HTR-8/SVneo (cell line): ENCODE results near the gene NXN.
"Not testable (repeated sequence)": the region's sequence is repeated elsewhere in the genome, so short reads cannot be mapped to it uniquely, and the experiment has no call there.

ENCODE experiments used
- DNase-seq: peaks from one replicate; pipeline ENCODE4 v3.0.0; 2011; ENCODE audit warnings: low spot score, mixed read lengths; ENCODE audit not compliant: insufficient read length
- FAIRE-seq: peaks from 2 replicates; lab custom pipeline; 2011; peaks lifted over from hg19 to GRCh38; lab: Jason Lieb, UNC

Gene NXN

DNA sequence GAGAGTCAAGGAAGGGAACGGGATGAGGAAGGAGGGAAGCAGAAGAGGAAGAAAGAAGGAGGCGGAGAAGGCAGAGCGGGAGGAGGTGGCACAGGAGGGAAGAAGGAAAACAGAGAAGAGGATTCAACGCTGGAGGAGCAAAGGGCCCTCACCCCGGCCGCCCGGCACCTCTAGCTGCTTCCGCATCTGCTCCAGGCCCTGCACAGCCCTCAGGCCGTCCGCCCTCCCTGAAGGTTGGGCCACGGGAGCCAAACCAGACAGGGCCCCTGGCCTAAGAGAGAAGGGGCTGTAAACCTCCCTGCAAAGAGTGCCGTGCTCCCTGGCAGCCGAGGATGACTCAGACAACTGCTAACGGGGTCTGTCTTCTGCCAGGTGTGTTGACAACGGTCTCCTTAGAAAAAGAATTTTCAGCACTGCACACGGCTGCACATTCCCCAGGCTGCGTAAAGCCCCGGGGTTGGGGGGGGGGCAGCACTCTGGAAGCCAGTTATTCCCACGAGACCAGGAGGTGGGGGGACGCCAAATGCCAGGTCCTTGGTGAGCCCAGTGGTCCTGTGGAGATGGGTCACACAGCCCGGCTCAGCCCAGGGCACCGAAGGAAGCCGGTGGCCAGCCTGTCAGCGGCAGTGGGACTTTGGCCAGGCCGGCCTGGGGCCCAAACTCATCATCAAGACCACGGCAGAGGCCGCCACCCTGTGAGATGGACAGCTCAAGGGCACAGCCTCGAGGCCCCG, 168.4 kb downstream of the NXN start:
- FAIRE-seq (no peak), DNase-seq (no peak)

- DNase-seq: no peak
- no peak for FAIRE-seq
These were observed 171.9 kb downstream of the NXN start for GRCh38 chr17:807523-808294.

DNA sequence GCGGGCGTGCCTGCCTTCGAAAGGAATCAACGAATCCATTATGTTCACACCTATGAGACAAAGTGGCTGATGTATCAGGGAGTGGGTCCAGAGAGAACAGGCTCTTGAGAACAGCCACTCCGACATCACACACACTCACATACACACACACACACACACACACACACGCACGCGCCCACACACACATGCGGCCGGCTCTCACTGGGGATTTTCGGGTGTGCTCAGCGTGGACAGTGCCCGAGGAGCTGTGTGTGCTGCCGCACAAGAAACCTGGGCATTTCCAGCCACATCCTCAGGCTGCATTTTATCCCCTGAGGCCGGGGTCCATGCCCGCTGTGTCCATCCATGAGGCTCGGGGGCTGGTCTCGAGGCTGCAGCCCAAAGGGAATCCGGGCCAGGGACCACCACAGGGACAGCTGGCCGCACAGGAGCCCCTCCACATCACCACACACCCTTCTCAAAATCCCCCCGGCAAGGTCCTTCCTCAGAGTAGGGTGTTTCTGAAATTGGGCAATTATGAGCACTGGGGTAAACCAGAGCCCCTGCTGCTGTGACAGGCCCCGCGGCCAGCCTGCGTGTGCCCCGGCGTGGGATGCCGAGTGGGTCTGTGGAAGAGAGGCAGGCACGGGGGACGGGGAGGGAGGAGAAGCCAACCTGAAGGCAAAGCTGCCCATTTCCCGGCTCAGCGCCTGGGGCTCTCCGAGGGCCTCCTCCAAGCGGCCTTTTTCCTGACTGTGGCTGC, 172.6 kb downstream of the NXN start:
- FAIRE-seq: no peak
- no peak for DNase-seq

DNA sequence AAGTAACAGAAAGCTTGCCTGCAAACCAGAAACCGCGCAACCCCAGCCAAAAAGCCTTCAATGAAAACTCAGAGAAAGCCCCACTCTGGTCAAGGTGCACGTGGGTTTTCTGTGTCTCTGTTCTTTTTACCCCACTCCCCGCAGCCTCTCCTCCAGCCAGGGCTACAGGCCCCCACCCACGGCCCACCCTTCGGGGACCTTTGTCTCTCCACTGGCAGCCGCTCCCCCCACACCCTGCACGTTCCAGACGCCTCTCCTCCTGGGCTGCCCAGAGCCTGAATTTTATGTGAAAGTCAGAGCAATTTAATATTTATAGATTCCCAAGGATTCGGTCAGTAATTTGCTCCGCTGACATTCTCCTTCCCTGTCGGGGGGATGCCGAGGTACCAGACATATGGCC, 173.2 kb downstream of the NXN start:
- DNase-seq: no peak
- FAIRE-seq: no peak

GRCh38 chr17:805886-806285, 173.7 kb downstream of the NXN start:
- not testable (repeated sequence) for DNase-seq, FAIRE-seq

DNA sequence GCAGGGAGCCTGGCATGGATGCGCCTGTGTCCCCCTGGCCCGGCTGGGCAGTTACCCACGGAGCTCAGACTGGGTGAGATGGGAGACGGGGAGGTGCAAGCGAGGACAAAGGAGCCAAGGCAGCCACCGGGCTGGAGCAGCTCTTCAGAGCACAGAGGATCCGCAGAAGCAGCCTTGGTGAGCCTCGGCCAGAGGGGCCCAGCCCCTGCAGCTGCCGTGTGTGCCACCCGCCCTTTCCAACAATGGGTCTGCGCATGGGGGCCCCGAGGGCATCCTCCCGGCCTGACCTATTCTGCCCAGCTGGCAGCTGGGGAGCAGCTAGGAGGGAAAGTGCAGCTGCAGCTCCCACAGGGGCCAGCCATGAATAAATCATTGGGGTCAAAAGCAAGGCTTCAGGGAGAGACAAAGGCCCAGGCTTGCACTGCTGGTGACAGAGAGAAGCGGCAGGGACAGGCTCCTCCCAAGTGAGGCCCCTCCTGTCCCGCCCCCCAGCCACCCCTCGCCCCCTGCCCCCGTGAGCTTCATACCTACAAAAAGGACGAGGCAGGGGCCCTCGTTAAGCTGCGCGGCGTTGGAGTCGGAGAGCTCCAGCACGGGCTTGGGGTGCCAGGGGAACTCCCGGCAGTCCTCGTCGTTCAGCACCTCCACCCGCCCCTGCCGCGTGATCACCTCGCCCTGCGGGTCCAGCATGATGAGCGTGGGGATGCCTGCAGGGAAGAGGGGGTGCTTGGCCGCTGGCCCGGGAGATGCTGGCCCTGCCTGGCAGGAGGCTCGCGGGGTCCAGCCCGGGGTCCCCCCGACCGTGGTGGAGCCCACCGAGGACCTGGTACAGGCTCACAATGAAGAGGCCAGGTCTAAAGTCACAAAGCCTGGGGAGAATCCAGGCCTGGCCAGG, 174.8 kb downstream of the NXN start:
- no peak for DNase-seq

DNA sequence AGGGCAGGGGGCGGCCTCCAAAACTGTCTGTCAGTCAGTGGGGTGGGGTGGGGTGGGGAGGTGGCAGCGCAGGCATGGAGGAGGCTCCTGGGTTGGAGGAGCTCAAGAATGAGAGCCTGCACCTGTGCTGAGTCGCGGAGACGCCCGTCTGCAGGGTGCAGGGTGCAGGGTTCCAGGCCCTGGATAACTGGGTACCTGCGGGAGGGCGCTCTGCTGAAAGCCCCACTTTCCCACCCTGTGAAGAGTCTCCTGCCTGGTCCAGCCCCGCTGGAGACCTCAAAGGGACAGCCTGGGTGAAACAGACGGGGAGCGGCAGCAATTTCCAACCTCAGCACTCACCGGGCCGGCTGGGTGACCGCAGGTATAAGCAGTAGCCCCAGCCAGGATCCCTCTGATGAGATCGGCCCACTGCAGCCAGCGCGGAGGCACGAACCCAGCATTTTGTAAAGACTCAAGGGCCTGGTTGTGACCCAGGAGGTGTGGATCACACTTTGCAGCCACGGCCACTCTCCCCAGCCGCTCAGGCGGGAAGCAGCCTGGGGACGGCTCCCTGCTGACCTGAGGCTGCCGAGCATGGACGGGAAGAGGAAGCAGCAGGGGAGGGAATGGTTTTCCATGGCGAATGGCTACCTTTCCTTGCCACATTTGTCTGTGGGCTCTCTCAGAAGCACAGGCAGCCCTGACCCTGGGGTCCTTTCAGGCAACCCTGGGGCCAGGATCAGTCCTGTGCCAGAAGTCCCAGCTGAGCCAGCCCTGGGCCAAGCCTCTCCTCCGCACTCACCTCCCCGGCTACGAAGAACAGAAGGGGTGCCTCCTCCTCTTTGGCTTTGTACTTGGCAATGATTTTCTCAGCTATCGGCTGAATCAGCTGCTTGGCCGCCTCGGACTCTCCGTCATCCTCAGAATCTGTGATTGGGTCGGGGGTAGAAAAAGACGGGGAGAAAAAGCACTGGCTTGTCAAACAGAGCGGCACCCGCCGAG, 176.4 kb downstream of the NXN start:
- no peak for FAIRE-seq

More for the DNA sequence above, 174.8 kb downstream of the NXN start:
- FAIRE-seq: no peak

GRCh38 chr17:802481-802880, 177.1 kb downstream of the NXN start:
- no peak for FAIRE-seq
- DNase-seq: no peak

More for the DNA sequence above, 176.4 kb downstream of the NXN start:
- DNase-seq: no peak

- no peak for FAIRE-seq
- DNase-seq: no peak
These were observed 177.9 kb downstream of the NXN start for GRCh38 chr17:801660-802059.

GRCh38 chr17:800446-801242, 178.9 kb downstream of the NXN start:
- FAIRE-seq (no peak), DNase-seq (no peak)

DNA sequence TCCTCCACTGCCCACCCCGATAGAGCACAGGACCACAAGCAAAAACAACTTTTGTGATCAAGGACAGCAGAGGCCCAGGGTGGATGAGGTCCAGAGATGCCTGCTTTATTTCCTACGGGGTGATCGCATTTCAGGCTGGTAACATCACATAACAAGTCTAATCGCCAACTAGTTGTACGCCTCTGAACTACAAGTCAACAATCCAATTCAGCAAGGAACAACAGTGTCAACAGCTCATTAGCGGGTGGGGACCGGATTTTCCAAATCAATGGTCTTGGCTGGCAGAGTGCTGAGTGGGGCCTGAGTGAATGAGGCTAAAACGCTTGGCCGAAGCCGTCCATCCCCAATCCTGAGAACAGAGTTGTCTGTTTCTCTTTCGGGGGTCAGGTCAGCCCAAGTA, 180.3 kb downstream of the NXN start:
- FAIRE-seq: no peak
- DNase-seq: no peak

DNA sequence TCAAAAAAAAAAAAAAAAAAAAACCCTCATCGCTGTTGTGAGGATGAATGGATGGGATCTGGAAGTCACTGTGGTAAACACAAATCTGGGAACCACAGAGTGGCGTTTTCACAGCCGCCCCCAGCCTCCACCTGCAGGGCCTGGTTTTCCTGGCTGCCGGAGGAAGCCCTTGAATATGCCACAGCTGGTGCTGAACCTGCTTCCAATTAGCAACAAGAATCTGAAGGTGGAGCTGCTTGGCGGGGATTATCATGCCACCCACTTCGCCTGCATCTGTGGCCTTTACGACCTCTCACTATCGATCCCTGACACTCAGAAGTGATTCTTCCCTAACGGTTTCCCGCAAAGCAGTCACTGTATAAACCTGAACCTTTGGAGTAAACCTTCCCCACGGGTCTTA, 181.3 kb downstream of the NXN start:
- FAIRE-seq: no peak
- no peak for DNase-seq

- no peak for FAIRE-seq
These were observed 182.2 kb downstream of the NXN start for GRCh38 chr17:797236-797840.

GRCh38 chr17:796609-797008, 183.0 kb downstream of the NXN start:
- no peak for DNase-seq
- FAIRE-seq: no peak

More at GRCh38 chr17:797236-797840, 182.2 kb downstream of the NXN start:
- no peak for DNase-seq

GRCh38 chr17:795721-796120, 183.9 kb downstream of the NXN start:
- no peak for FAIRE-seq

GRCh38 chr17:795276-795675, 184.3 kb downstream of the NXN start:
- DNase-seq (no peak), FAIRE-seq (no peak)

More at GRCh38 chr17:795721-796120, 183.9 kb downstream of the NXN start:
- no peak for DNase-seq

- FAIRE-seq (peak; percentile 76), DNase-seq (peak; percentile 77)
These were observed 184.7 kb downstream of the NXN start for GRCh38 chr17:794876-795275.
